GM23338 (cell line): Measurements from ENCODE around the gene RIMS3. TPM values are rescaled to one million over a fixed set of nuclear protein-coding genes. Genes with fewer than 3 reads are reported as not detected.

Source experiments
- ATAC-seq: fragments of 200-7000 bp; cut with Tn5 transposase; 3 replicates; pipeline ENCODE4 v1.9.1; 2020
- DNase-seq: peaks from one replicate; pipeline ENCODE4 v3.0.0-alpha.2; 2015; ENCODE audit warnings: low spot score
- H2AFZ ChIP-seq: fragments of 200-600 bp; sonication (generic); 2 replicates; pipeline ENCODE4 v1.8.0; 2016; ENCODE audit warnings: antibody characterized with exemption, mild to moderate bottlenecking, moderate library complexity
- H3F3A ChIP-seq: fragments of 200-600 bp; sonication (generic); replicated peaks from 2 replicates; pipeline ENCODE4 v1.8.0; 2017; ENCODE audit warnings: antibody characterized with exemption, mixed run types, low read depth
- H3K27ac ChIP-seq: fragments of 200-600 bp; sonication (generic); 2 replicates; pipeline ENCODE4 v1.6.1; 2016; ENCODE audit warnings: low read depth
- H3K27me3 ChIP-seq: fragments of 200-600 bp; sonication (generic); 2 replicates; pipeline ENCODE4 v1.8.0; 2016; ENCODE audit warnings: mild to moderate bottlenecking, mixed run types, moderate library complexity; ENCODE audit not compliant: insufficient read depth
- H3K36me3 ChIP-seq: fragments of 200-600 bp; sonication (generic); 2 replicates; pipeline ENCODE4 v1.8.0; 2016; ENCODE audit warnings: mild to moderate bottlenecking; ENCODE audit not compliant: insufficient read depth
- H3K4me1 ChIP-seq: fragments of 200-600 bp; sonication (generic); 2 replicates; pipeline ENCODE4 v1.8.0; 2016; ENCODE audit warnings: mild to moderate bottlenecking, moderate library complexity; ENCODE audit not compliant: insufficient read depth
- H3K4me2 ChIP-seq: fragments of 200-600 bp; sonication (generic); 2 replicates; pipeline ENCODE4 v1.7.1; 2017; ENCODE audit warnings: mixed run types
- H3K4me3 ChIP-seq: fragments of 200-600 bp; sonication (generic); 2 replicates; pipeline ENCODE4 v1.6.1; 2016; ENCODE audit warnings: mixed run types
- H3K79me2 ChIP-seq: fragments of 200-600 bp; sonication (generic); replicated peaks from 2 replicates; pipeline ENCODE4 v1.8.0; 2017; ENCODE audit warnings: mild to moderate bottlenecking; ENCODE audit not compliant: insufficient read depth
- H3K9me2 ChIP-seq: fragments of 200-600 bp; sonication (generic); 2 replicates; pipeline ENCODE4 v1.8.0; 2017; ENCODE audit not compliant: insufficient read depth
- H4K20me1 ChIP-seq: fragments of 200-600 bp; sonication (generic); replicated peaks from 2 replicates; pipeline ENCODE4 v1.8.0; 2017; ENCODE audit warnings: mild to moderate bottlenecking; ENCODE audit not compliant: insufficient read depth
- H3K27ac Mint-ChIP-seq: 2 replicates; pipeline ENCODE4 v1.8.0; 2020; ENCODE audit warnings: inconsistent platforms, mild to moderate bottlenecking, moderate library complexity, mixed read lengths
- H3K27me3 Mint-ChIP-seq: 3 replicates; pipeline ENCODE4 v1.8.0; 2022; ENCODE audit warnings: low read depth, mild to moderate bottlenecking, moderate library complexity, mixed read lengths, inconsistent platforms; ENCODE audit not compliant: insufficient read depth, poor library complexity
- H3K36me3 Mint-ChIP-seq: 3 replicates; pipeline ENCODE4 v1.8.0; 2021; ENCODE audit warnings: low read depth, mild to moderate bottlenecking, inconsistent platforms, moderate library complexity, mixed read lengths
- H3K4me1 Mint-ChIP-seq: 3 replicates; pipeline ENCODE4 v1.8.0; 2020; ENCODE audit warnings: mild to moderate bottlenecking, inconsistent platforms, mixed read lengths
- H3K4me3 Mint-ChIP-seq: 3 replicates; pipeline ENCODE4 v1.8.0; 2021; ENCODE audit warnings: moderate library complexity, mild to moderate bottlenecking, inconsistent platforms, mixed read lengths
- H3K9me3 Mint-ChIP-seq: 3 replicates; pipeline ENCODE4 v1.8.0; 2020; ENCODE audit warnings: moderate library complexity, mild to moderate bottlenecking, inconsistent platforms, mixed read lengths
- CREB1 ChIP-seq: fragments of 250-450 bp; sonication (Bioruptor Pico); IDR thresholded peaks from 2 replicates; pipeline ENCODE4 v1.5.0; 2020; ENCODE audit warnings: low read depth, mild to moderate bottlenecking, moderate library complexity
- CTCF ChIP-seq, 2 experiments: fragments of 200-600 bp in 1 of 2; sonication (generic) in 1 of 2; conservative IDR thresholded peaks; 2 replicates each; pipeline versions ENCODE4 v1.5.1 to v1.6.1; 2016 to 2017; ENCODE audit warnings: antibody characterized with exemption in 2 of 2, low read depth in 2 of 2, mild to moderate bottlenecking in 2 of 2, moderate library complexity in 1 of 2
- EZH2 ChIP-seq: fragments of 200-600 bp; sonication (generic); IDR thresholded peaks from one replicate; pipeline ENCODE4 v1.8.0; 2017; ENCODE audit warnings: antibody characterized with exemption, mild to moderate bottlenecking, low read depth; ENCODE audit not compliant: unreplicated experiment
- EZH2phosphoT487 ChIP-seq: fragments of 200-600 bp; sonication (generic); IDR thresholded peaks from one replicate; pipeline ENCODE4 v1.8.1; 2018; ENCODE audit warnings: antibody characterized with exemption; ENCODE audit not compliant: unreplicated experiment
- JUNB ChIP-seq: IDR thresholded peaks from one replicate; pipeline ENCODE4 v1.6.1; 2016; ENCODE audit warnings: antibody characterized with exemption; ENCODE audit not compliant: unreplicated experiment
- NANOG ChIP-seq: IDR thresholded peaks from 2 replicates; pipeline ENCODE4 v1.6.1; 2016; ENCODE audit warnings: antibody characterized with exemption, borderline replicate concordance
- POLR2AphosphoS5 ChIP-seq: IDR thresholded peaks from 2 replicates; pipeline ENCODE4 v1.6.1; 2016; ENCODE audit warnings: antibody characterized with exemption, low read depth
- REST ChIP-seq: IDR thresholded peaks from one replicate; pipeline ENCODE4 v1.6.1; 2018; ENCODE audit warnings: antibody characterized with exemption; ENCODE audit not compliant: unreplicated experiment
- STAT1 ChIP-seq: IDR thresholded peaks from one replicate; pipeline ENCODE4 v1.6.1; 2016; ENCODE audit warnings: antibody characterized with exemption; ENCODE audit not compliant: unreplicated experiment
- ZNF462 ChIP-seq: fragments of 250-450 bp; sonication (Bioruptor Pico); IDR thresholded peaks from 2 replicates; pipeline ENCODE4 v1.5.0; 2020; ENCODE audit warnings: mild to moderate bottlenecking, moderate library complexity
- polyA plus RNA-seq: library from polyadenylated mRNA; unstranded; fragments of >200 nt; fragmentation: Nextera tagmentation; extraction: Ambion mirVana; gene quantifications from 2 replicates; pipeline ENCODE4 v1.2.1, GENCODE V29; 2016
- total RNA-seq: library from RNA; depleted of rRNA; stranded (reverse); fragments of >200 nt; shearing (Covaris generic); gene quantifications from 2 replicates; pipeline ENCODE4 v1.2.3, GENCODE V29; 2014

Gene RIMS3
- total and polyA plus RNA-seq, 2 experiments from 2014 or later: 8.7 to 27.2 TPM

GRCh38 chr1:40659649-40659947 is 5.9 kb downstream of the RIMS3 start:
- H4K20me1 ChIP-seq: no peaks in the 10 kb centered on the region
- no peak overlapping the region for H3K27ac ChIP-seq
- no peaks in the 10 kb centered on the region for H3K9me2 ChIP-seq
- peaks cover 31% of the 10 kb centered on the region for H3K4me1 Mint-ChIP-seq
- no peaks in the 10 kb centered on the region for H3K79me2 ChIP-seq
- no peak overlapping the region for H3K27ac Mint-ChIP-seq
- no peaks in the 10 kb centered on the region for H3F3A ChIP-seq
- ATAC-seq (no peak), DNase-seq (no peak)
- peaks cover 9% of the 10 kb centered on the region for H3K27me3 Mint-ChIP-seq
- H3K27me3 ChIP-seq: no peaks in the 10 kb centered on the region
- no peak overlapping the region for H2AFZ ChIP-seq
- H3K36me3 ChIP-seq: no peaks in the 10 kb centered on the region
- H3K4me3 Mint-ChIP-seq: no peak overlapping the region
- no peaks in the 10 kb centered on the region for H3K9me3 Mint-ChIP-seq
- peaks cover 30% of the 10 kb centered on the region for H3K4me1 ChIP-seq
- no peak overlapping the region for H3K4me3 ChIP-seq
- peaks cover 5% of the 10 kb centered on the region; the same call in 1 of the 3 replicates for H3K36me3 Mint-ChIP-seq
- H3K4me2 ChIP-seq: no peak overlapping the region
- no peak for TF ChIP-seq NANOG

- Mint-ChIP-seq H3K36me3 (peaks cover 5% of the 10 kb centered on the region; the same call in 1 of the 3 replicates), H3K27me3 (peaks cover 8% of the 10 kb centered on the region), H3K4me3 (no peak overlapping the region), H3K27ac (no peak overlapping the region), H3K9me3 (no peaks in the 10 kb centered on the region), H3K4me1 (peaks cover 31% of the 10 kb centered on the region)
- Histone ChIP-seq H3K79me2 (no peaks in the 10 kb centered on the region), H3K27ac (no peak overlapping the region), H2AFZ (no peak overlapping the region), H3K4me1 (peaks cover 34% of the 10 kb centered on the region), H3K4me2 (no peak overlapping the region), H4K20me1 (no peaks in the 10 kb centered on the region), H3K27me3 (no peaks in the 10 kb centered on the region), H3K9me2 (no peaks in the 10 kb centered on the region), H3K4me3 (no peak overlapping the region), H3K36me3 (no peaks in the 10 kb centered on the region), H3F3A (no peaks in the 10 kb centered on the region)
- DNase-seq (no peak), ATAC-seq (no peak)
- TF ChIP-seq ZNF462 (CRISPR knock-in tag): no peak
- no peak for TF ChIP-seq CREB1
- no peak for TF ChIP-seq EZH2phosphoT487
- TF ChIP-seq POLR2AphosphoS5: no peak
- TF ChIP-seq JUNB: no peak
- TF ChIP-seq NANOG: no peak
- TF ChIP-seq REST: no peak
- TF ChIP-seq EZH2: no peak
- TF ChIP-seq STAT1: no peak
- TF ChIP-seq CTCF (conservative IDR thresholded peaks at IDR 0.05; ENCODE audit: low read depth in 2 of 2): no peak
Observed at GRCh38 chr1:40658751-40659648, 6.5 kb downstream of the RIMS3 start.
